ENCODE data around the gene STX3.
"Not testable (repeated sequence)": the region's sequence is repeated elsewhere in the genome, so short reads cannot be mapped to it uniquely, and the experiment has no call there.

STX3 gene

DNA sequence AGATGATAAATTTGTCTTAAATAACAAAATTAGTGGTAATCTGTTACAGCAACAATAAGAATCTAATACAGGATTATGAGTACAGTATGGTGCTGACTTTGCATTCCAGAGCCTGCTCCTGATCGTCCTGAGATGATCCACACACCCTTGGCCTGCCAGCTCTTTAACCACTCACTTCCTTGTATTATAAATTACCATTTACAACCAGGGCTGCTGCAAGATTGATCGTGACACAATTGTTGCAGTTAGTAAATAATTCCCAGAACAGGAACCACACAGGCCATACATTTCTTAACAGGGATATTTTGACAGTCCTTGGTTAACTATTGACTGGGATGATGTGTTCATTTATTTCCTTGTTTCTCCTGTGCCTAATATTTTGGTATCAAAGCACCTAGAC, 94.0 kb downstream of the STX3 start:
- DNase-seq: no peak
- Mint-ChIP-seq H3K9me3 (no peaks in the 10 kb centered on the region), H3K4me1 (peaks cover 12% of the 10 kb centered on the region), H3K27me3 (ENCODE audit: low read depth, poor library complexity) (no peaks in the 10 kb centered on the region), H3K27ac (no peak overlapping the region), H3K36me3 (ENCODE audit: low read depth) (no peaks in the 10 kb centered on the region), H3K4me3 (no peak overlapping the region)
- TF ChIP-seq, protein P1, sequence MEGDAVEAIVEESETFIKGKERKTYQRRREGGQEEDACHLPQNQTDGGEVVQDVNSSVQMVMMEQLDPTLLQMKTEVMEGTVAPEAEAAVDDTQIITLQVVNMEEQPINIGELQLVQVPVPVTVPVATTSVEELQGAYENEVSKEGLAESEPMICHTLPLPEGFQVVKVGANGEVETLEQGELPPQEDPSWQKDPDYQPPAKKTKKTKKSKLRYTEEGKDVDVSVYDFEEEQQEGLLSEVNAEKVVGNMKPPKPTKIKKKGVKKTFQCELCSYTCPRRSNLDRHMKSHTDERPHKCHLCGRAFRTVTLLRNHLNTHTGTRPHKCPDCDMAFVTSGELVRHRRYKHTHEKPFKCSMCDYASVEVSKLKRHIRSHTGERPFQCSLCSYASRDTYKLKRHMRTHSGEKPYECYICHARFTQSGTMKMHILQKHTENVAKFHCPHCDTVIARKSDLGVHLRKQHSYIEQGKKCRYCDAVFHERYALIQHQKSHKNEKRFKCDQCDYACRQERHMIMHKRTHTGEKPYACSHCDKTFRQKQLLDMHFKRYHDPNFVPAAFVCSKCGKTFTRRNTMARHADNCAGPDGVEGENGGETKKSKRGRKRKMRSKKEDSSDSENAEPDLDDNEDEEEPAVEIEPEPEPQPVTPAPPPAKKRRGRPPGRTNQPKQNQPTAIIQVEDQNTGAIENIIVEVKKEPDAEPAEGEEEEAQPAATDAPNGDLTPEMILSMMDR (IDR thresholded peaks at IDR 0.05): no peak

DNA sequence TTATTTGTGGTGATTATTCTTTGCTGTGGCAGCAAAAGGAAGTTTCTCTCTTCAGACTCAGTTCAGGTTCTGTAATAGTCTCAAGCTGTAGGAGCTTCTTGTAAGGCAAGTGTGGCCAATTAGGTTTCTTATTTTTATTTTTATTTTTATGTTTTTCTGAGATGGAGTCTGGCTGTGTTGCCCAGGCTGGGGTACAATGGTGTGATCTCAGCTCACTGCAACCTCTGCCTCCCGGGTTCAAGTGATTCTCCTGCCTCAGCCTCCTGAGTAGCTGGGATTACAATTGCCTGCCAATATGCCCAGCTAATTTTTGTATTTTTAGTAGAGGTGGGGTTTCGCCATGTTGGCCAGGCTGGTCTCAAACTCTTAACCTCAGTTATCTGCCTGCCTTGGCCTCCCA, 94.4 kb downstream of the STX3 start:
- not testable (repeated sequence) for H3K36me3 Mint-ChIP-seq (ENCODE audit: low read depth); H3K27ac Mint-ChIP-seq; H3K9me3 Mint-ChIP-seq; DNase-seq; H3K27me3 Mint-ChIP-seq (ENCODE audit: low read depth, poor library complexity); H3K4me3 Mint-ChIP-seq
- peaks cover 12% of the 10 kb centered on the region for H3K4me1 Mint-ChIP-seq

DNA sequence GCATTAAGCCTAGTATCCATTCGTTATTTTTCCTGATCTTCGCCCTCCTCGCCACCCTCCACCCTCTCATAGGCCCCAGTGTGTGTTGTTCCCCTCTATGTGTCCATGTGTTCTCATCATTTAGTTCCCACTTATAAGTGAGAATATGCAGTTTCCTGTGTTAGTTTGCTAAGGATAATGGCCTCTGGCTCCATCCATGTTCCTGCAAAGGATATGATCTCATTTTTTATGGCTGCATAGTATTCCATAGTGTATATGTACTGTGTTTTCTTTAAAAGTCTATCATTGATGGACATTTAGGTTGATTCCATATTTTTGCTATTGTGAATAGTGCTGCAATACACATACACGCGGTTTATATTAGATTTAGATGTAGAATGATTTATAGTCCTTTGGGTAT, 96.2 kb downstream of the STX3 start:
- not testable (repeated sequence) for H3K36me3 Mint-ChIP-seq (ENCODE audit: low read depth); H3K27me3 Mint-ChIP-seq (ENCODE audit: low read depth, poor library complexity); H3K4me3 Mint-ChIP-seq; H3K9me3 Mint-ChIP-seq; H3K4me1 Mint-ChIP-seq; H3K27ac Mint-ChIP-seq; DNase-seq

DNA sequence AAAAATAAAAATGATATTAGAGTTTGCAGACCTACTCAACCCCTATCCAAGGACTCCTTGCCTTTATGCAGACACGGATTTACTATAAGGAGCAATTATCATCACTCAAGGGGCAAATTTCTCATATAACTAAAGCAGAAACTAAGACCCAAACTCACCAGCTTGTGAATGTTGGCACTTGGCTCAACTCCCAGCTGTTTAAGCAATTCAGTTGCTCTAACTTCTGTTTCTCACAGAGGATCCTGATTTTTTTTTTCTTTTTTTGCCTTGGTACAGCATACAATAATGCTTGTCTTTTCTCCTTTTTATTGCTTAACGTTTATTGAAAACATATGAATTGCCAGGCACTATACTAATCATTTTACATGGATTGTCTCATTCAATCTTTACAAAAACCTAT, 99.7 kb downstream of the STX3 start:
- no peak overlapping the region for H3K27ac Mint-ChIP-seq
- no peaks in the 10 kb centered on the region for H3K9me3 Mint-ChIP-seq
- H3K4me1 Mint-ChIP-seq: no peaks in the 10 kb centered on the region
- no peaks in the 10 kb centered on the region for H3K27me3 Mint-ChIP-seq (ENCODE audit: low read depth, poor library complexity)
- TF ChIP-seq, protein P1 (IDR thresholded peaks at IDR 0.05): no peak
- no peak overlapping the region for H3K4me3 Mint-ChIP-seq
- DNase-seq: no peak
- no peaks in the 10 kb centered on the region for H3K36me3 Mint-ChIP-seq (ENCODE audit: low read depth)

All from nephron progenitor cell (in vitro differentiated cells).